Left cardiac atrium (tissue), 4 donors: ENCODE results near the gene KCND3. TPM values are rescaled to one million over a fixed set of nuclear protein-coding genes. Genes with fewer than 3 reads are reported as not detected.
"Not testable (repeated sequence)": the region's sequence is repeated elsewhere in the genome, so short reads cannot be mapped to it uniquely, and the experiment has no call there.

Experiments
- ATAC-seq, 2 donors: fragments of 200-7000 bp; cut with Tn5 transposase; one replicate each; pipeline ENCODE4 v1.9.1; 2020; ENCODE audit warnings: mild to moderate bottlenecking in 2 of 2, moderate library complexity in 2 of 2
- DNase-seq: peaks from one replicate; pipeline ENCODE4 v3.0.0-alpha.2; 2020
- intact Hi-C, 2 donors: fragments of 100-400 bp; cut with DNase I; formaldehyde crosslinking; loops; one replicate each; pipeline versions ENCODE4 v1.14.1 to v1.15.1; 2022 to 2023
- total RNA-seq, 2 donors: library from RNA; stranded (reverse); fragmentation: NEBNext Ultra II Directional; extraction: Animal tissue kit (Norgen Biotek cat#: 25700); gene quantifications; one replicate each; pipeline ENCODE4 v1.2.1, GENCODE V29; 2021
- donor health status: DM: no; HTN: yes; CAD: no.
- donor health status: DM: no; HTN: yes; CAD: no; lungs with severe emphysema.
- donor health status: DM: yes; HTN: yes; CAD: no.
- donor health status: Dilated cardiomyopathy.

The KCND3 gene
- total RNA-seq, 2 donors from 2014 or later = 18.3 to 25.4 TPM

- ATAC-seq (peak in 1 of 2 donors; percentile 14), DNase-seq (no peak)
- intact Hi-C loops = loop anchor here in 1 of 2 donors (2.0 kb wide), 1 partner anchor 31 kb away; no protein-coding TSS in a partner anchor
Observed at GRCh38 chr1:111745675-111746613, 243.5 kb downstream of the KCND3 start.

GRCh38 chr1:111743679-111744101 lies 245.8 kb downstream of the KCND3 start:
- no peak for DNase-seq
- peak; percentile 5 to 23 for ATAC-seq
- intact Hi-C loops = loop anchor here in 1 of 2 donors (5.0 kb wide), 1 partner anchor 236 kb away; no protein-coding TSS in a partner anchor

DNA sequence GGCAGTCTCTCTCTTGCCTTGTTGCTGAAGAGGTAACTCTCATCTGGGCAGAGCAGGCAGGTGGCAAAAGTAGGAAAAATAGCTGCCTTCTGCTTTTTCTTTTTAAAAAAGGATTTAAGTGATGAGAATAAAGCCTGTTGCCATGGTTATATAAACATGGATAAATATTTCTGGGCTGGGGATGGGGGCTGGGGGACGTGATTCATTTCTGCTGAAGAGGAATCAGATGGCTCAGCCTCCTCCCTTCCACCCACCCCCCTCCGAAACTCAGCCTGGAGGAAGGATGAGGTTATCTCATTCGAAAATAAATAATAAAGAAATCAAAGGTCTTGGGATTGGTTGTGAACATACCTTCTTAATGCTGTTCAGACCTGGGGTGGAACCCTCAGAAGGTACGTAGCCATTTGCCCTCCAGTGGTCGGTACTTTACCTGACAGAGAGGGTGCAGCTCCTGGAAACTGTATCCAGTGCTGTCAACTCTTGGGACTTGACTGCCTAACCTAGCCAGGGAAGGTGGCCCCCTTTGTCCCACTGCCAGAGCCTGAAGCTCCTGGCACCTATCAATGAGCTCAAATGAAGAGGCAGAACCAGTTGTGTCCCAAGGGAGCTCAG lies 246.4 kb downstream of the KCND3 start:
- DNase-seq (no peak), ATAC-seq (no peak)
- intact Hi-C loops = loop anchor here in 1 of 2 donors (5.0 kb wide), 1 partner anchor 236 kb away; no protein-coding TSS in a partner anchor

DNA sequence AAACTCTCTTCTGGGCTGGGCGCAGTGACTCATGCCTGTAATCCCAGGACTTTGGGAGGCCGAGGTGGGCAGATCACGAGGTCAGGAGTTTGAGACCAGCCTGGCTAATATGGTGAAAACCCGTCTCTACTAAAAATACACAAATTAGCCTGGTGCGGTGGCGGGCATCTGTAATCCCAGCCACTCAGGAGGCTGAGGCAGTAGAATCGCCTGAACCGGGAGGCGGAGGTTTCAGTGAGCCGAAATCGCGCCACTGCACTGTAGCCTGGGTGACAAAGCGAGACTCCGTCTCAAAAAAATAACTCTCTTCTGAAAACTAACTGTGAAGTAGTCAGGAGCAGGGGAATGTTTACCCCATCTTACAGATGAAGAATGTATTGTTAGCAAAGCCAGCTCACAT lies 247.2 kb downstream of the KCND3 start:
- intact Hi-C loops = loop anchor here in 1 of 2 donors (5.0 kb wide), 1 partner anchor 235 kb away; no protein-coding TSS in a partner anchor
- not testable (repeated sequence) for DNase-seq, ATAC-seq

DNA sequence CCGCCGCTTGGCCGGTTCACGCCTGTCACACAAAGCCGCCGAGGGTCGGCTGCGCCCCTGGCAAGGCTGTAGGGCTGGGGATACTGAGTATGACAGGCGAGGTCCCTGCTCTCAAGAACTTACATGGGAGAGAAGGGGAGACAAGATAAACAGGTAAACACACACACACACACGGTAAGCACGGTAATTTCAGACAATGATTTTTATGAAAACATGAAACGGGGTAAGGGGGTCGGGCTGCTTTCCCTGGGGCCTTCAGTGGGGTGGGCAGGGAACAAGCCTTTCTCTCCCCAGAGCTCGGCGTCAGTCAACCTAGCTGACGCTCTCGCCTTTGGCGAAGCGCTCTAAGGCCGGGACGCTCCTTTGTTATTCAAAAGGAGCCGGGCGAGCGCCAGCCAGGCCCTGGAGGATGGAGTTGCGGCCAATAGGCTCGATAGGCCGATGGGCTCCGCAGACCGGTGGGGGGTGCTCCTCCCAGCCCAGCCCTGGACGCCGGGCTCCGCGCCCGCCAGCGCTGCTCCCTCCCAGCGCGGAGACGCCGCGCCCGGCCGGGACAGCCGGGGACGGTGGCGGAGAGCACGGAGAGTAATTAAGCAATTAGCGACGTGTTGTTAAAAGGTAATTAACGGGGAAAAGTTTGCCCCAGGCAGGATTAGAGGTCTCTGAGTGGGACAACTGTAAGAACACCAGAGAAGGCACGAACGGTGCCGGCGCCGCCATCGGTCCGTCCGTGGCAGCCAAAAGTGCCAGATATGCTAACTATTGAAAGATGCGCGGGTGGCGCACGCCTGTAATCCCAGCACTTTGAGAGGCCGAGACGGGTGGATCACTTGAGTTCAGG lies 249.3 kb downstream of the KCND3 start:
- intact Hi-C loops = loop anchor here in 1 of 2 donors (2.0 to 5.0 kb wide), 2 partner anchors 19 to 233 kb away; no protein-coding TSS in a partner anchor
- DNase-seq (peak; percentile 84), ATAC-seq (peak; percentile 48 to 62)

DNA sequence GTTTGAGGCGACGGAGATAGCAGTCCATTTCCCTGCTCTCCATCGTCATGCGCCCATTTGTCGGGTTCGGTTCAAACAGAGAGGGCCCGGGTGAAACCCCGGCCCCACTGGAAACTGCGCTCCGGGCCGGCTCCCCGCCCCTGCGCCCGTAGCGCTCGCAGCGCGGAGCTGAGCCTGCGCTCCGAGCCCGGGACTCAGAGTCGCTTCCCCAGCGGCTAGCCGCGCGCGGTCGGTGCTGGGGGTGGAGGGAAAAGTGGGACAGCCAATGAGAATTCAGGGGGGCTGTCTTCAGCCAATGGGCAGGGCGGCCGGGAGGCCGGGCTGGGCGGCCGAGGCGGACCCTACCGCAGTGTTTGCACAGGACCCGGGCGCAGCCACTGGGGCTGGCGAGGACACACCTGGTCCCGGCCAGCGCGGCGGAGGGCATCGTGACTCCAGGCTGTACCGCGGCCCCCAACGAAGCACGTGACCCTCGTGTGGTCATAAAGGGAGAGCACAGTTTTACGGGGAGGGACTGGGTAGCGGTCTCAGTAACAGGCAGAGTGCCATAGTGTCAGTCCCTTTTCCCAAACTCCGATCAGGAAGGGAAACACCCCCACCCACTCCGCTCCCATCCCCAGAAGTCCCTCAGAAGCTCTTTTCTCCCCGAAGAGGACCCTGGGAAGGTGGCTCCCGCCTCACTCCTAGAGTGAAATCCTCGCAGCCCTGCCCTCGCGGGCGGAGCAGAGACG lies 250.1 kb downstream of the KCND3 start, which contains the start of gene INKA2:
Gene INKA2 (minus strand): TSS at position 202 of the 731 bp plus-strand sequence. CDS start 153 bp downstream, at position 49.
- DNase-seq (peak; percentile 91), ATAC-seq (peak; percentile 82 to 85)
- intact Hi-C loops = loop anchor here in 1 of 2 donors (2.0 kb wide), 1 partner anchor 19 kb away; no protein-coding TSS in a partner anchor

- intact Hi-C loops = loop anchor here in 1 of 2 donors (2.0 kb wide), 1 partner anchor 18 kb away; no protein-coding TSS in a partner anchor
- DNase-seq (peak; percentile 84), ATAC-seq (peak; percentile 63 to 69)
Observed at GRCh38 chr1:111738436-111739193, 250.9 kb downstream of the KCND3 start.

DNA sequence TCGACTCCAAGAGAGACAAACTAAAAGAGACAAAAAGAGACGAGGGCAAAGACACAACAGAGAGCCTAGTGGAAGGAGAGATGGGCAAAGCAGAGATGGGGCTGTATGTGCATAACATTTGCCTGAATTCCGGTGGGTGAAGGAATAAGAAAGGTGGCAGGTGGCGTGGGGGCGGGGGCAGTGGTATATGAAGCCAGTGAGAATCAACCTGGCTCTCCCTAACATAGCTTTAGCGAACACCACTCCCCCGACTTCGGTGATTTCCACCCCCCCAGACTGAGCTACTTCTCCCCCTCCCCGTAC lies 251.4 kb downstream of the KCND3 start:
- intact Hi-C loops = loop anchor here in 1 of 2 donors (2.0 kb wide), 1 partner anchor 17 kb away; no protein-coding TSS in a partner anchor
- no peak for ATAC-seq
- DNase-seq = no peak

DNA sequence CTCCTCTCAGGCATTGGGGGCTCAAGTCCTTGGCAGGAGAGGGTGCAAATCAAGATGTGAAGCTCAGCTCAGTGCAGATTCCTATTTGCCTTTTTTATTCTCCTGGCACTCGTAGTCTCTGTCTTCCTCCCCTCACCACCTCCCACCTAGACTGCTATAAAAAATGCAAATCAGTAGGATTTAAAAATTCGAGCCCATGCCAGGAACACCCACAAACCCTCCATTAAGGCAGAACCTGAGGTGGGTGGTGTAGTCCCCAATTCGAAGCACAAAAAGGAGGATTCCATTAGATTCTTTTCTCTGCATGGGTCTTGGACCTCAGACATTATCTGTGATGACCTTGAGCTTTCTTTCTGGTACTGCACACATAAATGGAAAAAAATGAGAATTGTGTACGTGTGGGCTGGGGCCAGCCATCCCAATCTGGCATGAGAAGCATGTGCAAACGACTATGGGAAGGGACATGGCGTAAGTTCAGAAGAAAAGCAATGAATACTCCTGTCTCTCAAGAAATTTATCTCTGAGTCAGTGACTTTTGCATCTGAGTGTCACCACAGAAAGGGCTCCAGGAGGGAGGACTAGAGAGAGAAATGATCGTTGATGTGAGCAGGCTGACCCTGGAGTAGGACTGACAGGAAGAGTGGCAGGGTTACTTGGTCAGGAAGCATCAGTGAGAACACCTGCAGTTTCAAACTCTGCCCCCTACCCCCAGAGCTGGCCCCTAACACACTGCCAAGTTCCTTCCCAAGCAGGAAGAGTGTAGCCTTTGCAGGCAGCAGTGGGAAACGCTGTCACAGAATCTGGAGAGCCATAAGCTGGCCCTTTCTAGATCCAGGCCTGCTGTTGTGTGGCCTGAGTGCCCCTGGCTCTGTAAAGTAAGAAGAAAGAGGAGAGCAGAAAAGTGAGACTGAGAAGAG lies 252.0 kb downstream of the KCND3 start:
- intact Hi-C loops = loop anchor here in 1 of 2 donors (2.0 kb wide), 1 partner anchor 17 kb away; no protein-coding TSS in a partner anchor
- ATAC-seq (no peak), DNase-seq (no peak)

GRCh38 chr1:111736548-111737215 lies 252.8 kb downstream of the KCND3 start:
- intact Hi-C loops = no loop called here
- ATAC-seq = peak; percentile 7 to 34
- peak; percentile 85 for DNase-seq

GRCh38 chr1:111735858-111736544 lies 253.5 kb downstream of the KCND3 start:
- intact Hi-C loops = no loop called here
- DNase-seq = no peak
- ATAC-seq = no peak

DNA sequence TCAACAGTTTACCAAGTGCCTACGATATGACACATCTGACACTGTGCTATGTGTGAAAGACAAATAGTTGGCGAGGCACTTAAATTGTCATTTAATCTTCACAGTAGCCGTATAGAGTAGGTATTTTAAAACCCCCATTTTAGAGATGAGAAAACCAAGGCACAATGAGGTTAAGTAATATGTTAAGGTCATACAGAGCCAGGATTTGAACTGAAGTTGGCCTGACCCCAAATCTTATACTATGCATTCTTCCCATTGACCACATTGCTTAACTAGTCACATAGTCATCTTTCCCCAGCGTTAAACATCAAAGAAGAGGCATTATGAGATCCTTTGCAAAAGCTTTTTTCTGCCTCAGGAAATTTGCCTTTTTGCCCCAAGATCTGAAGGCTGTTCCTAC lies 254.1 kb downstream of the KCND3 start:
- ATAC-seq = no peak
- intact Hi-C loops = no loop called here
- DNase-seq = no peak

- intact Hi-C loops = no loop called here
- DNase-seq (no peak), ATAC-seq (no peak)
Observed at GRCh38 chr1:111734856-111735255, 254.6 kb downstream of the KCND3 start.

- DNase-seq = no peak
- intact Hi-C loops = no loop called here
- no peak for ATAC-seq
Observed at GRCh38 chr1:111734426-111734825, 255.0 kb downstream of the KCND3 start.

DNA sequence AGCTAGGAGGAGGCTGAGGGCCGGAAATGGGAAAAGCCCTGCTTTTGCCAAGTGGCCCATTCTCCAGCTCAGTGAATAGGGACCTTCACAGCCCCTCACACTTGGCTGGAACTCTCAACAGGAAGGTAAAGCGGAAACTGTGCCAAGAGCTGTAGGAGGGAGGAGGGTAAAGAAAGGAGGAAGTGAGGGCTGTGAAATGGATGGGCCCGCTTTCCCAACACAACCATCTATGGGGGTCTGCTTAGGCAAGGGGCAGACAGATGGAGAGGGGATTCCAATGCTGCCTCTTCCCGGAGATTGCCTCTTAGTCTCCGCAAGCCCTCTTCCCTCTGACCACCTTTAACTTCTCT lies 255.5 kb downstream of the KCND3 start:
- intact Hi-C loops = no loop called here
- no peak for ATAC-seq

More for the DNA sequence above, 255.5 kb downstream of the KCND3 start:
- no peak for DNase-seq
